Karpas-422 (cell line): Measurements from ENCODE around the gene PRKX. TPM values are rescaled to one million over a fixed set of nuclear protein-coding genes. Genes with fewer than 3 reads are reported as not detected.
A peak's percentile ranks its signal among the peaks of the same experiment; 100 is the strongest.
"Not testable (repeated sequence)": the region's sequence is repeated elsewhere in the genome, so short reads cannot be mapped to it uniquely, and the experiment has no call there.

ENCODE experiments used
- DNase-seq: peaks from one replicate; pipeline ENCODE4 v3.0.0-alpha.2; 2015
- H2AFZ ChIP-seq: fragments of 200-600 bp; sonication (generic); 2 replicates; pipeline ENCODE4 v1.6.1; 2014; ENCODE audit warnings: antibody characterized with exemption, low read length, mixed read lengths
- H3K27ac ChIP-seq: fragments of 200-600 bp; sonication (generic); 2 replicates; pipeline ENCODE4 v1.5.1; 2014; ENCODE audit warnings: mild to moderate bottlenecking, low read length, moderate library complexity
- H3K27me3 ChIP-seq: fragments of 200-600 bp; sonication (generic); 2 replicates; pipeline ENCODE4 v1.6.1; 2014; ENCODE audit warnings: low read length, mixed read lengths
- H3K36me3 ChIP-seq: fragments of 200-600 bp; sonication (generic); 2 replicates; pipeline ENCODE4 v1.6.1; 2014; ENCODE audit warnings: low read length, mixed read lengths; ENCODE audit not compliant: insufficient read depth
- H3K4me1 ChIP-seq: fragments of 200-600 bp; sonication (generic); 2 replicates; pipeline ENCODE4 v1.6.1; 2014; ENCODE audit warnings: mild to moderate bottlenecking, low read length, mixed read lengths
- H3K4me2 ChIP-seq: fragments of 200-600 bp; sonication (generic); 2 replicates; pipeline ENCODE4 v1.6.1; 2014; ENCODE audit warnings: low read length, low read depth, mild to moderate bottlenecking; ENCODE audit not compliant: poor library complexity, severe bottlenecking
- H3K4me3 ChIP-seq: fragments of 200-600 bp; sonication (generic); 2 replicates; pipeline ENCODE4 v1.5.1; 2014; ENCODE audit warnings: mild to moderate bottlenecking, antibody characterized with exemption, low read length, mixed read lengths
- H3K79me2 ChIP-seq: fragments of 200-600 bp; sonication (generic); 2 replicates; pipeline ENCODE4 v1.6.1; 2014; ENCODE audit warnings: mild to moderate bottlenecking, low read length, mixed read lengths
- H3K9ac ChIP-seq: fragments of 200-600 bp; sonication (generic); 2 replicates; pipeline ENCODE4 v1.6.0; 2014; ENCODE audit warnings: low read length
- H3K9me2 ChIP-seq: fragments of 200-600 bp; sonication (generic), shearing (Covaris generic); replicated peaks from 2 replicates; pipeline ENCODE4 v1.6.0; 2014; ENCODE audit warnings: mild to moderate bottlenecking, low read length, moderate library complexity; ENCODE audit not compliant: insufficient read depth
- H3K9me3 ChIP-seq: fragments of 300-700, 200-600 bp; sonication (generic); 2 replicates; pipeline ENCODE4 v1.6.1; 2014; ENCODE audit warnings: low read length, mixed read lengths
- H4K20me1 ChIP-seq: fragments of 200-600 bp; sonication (generic); 2 replicates; pipeline ENCODE4 v1.6.1; 2014; ENCODE audit warnings: mild to moderate bottlenecking, antibody characterized with exemption, low read length, low read depth; ENCODE audit not compliant: insufficient read depth
- total RNA-seq: library from RNA; depleted of rRNA; stranded (reverse); fragments of >200 nt; shearing (Covaris generic); gene quantifications from 2 replicates; pipeline ENCODE4 v1.2.3, GENCODE V29; 2014; ENCODE audit warnings: low replicate concordance

PRKX gene
- total RNA-seq, 1 experiment from 2014 or later, result 18.2 TPM

DNA sequence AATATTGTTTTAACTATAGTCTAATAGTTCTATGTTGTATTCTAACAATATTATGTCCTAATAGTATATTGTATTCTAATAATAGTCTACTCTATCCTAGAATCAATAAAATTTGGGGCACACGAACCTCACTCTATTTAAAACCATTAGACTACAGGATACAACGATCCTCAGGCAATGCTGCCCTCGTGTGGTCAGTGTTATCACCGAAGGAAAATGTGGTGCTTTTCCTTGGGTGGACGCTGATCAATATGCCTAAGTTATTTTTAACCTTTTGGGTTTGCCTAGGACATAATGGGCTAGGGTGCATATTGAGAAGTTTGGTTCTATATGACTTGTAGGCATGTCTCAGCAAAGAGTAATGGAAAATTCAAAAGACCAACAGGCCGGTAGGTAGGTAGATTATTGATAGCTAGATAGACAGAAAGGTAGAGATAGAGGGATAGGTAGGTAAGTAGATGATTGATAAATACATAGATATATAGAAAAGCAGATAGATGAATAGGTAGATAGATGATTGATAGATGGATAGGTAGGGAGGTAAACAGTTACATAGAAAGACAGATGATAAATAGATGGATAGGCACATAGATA lies 75.1 kb downstream of the PRKX start:
- no peaks in the 10 kb centered on the region for H3K27me3 ChIP-seq
- no peak overlapping the region for H3K4me3 ChIP-seq
- H3K36me3 ChIP-seq, result no peaks in the 10 kb centered on the region
- H3K4me1 ChIP-seq, result peaks cover 10% of the 10 kb centered on the region
- no peaks in the 10 kb centered on the region for H3K79me2 ChIP-seq
- H3K4me2 ChIP-seq, result no peak overlapping the region
- peak; percentile 84 for DNase-seq
- no peaks in the 10 kb centered on the region for H4K20me1 ChIP-seq
- H3K9me2 ChIP-seq, result no peaks in the 10 kb centered on the region
- no peak overlapping the region for H3K9ac ChIP-seq
- H3K27ac ChIP-seq, result no peak overlapping the region
- no peak overlapping the region for H2AFZ ChIP-seq
- H3K9me3 ChIP-seq, result no peaks in the 10 kb centered on the region

DNA sequence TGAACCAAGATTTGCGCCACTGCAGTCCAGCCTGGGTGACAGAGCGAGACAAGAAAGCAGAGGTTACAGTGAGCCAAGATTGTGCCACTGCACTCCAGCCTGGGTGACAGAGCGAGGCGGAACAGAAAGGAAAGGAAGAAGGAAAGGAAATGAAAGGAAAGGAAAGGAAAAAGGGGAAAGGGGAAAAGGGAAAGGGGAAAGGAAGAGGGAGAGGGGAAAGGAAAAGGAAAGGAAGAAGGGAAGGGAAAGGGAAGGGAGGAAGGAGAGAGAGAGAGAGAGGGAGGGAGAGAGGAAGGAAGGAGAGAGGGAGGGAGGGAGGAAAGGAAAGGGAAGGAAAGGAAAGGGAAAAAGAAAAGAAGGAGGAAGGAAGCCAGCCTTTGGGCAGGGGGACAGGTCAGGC lies 76.6 kb downstream of the PRKX start:
- no peak for DNase-seq
- Histone ChIP-seq H3K27me3 (no peaks in the 10 kb centered on the region), H3K4me2 (no peak overlapping the region), H3K4me3 (no peak overlapping the region), H3K9me3 (no peaks in the 10 kb centered on the region), H4K20me1 (no peaks in the 10 kb centered on the region), H3K9ac (no peak overlapping the region), H3K79me2 (no peaks in the 10 kb centered on the region), H3K27ac (no peak overlapping the region), H3K9me2 (no peaks in the 10 kb centered on the region), H3K4me1 (peaks cover 11% of the 10 kb centered on the region), H2AFZ (no peak overlapping the region), H3K36me3 (no peaks in the 10 kb centered on the region)

DNA sequence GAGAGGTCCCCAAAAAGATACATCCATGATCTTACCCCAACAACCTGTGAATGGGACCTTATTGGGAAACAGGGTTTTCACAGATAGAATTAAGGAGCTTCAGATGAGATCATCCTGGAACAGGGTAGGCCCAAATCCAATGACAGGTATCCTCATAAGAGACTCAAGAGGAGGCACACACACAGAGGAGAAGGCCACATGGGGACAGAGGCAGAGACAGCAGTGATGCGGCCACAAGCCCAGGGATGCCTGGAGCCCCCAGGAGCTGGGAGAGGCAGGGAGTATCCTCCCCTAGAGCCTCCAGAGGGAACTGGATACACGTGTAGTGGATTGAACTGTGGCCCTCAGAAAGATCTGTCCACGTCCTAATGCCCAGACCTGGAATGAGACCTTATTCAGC lies 82.3 kb downstream of the PRKX start:
- H3K4me1 ChIP-seq, result peaks cover 11% of the 10 kb centered on the region
- H3K4me2 ChIP-seq, result no peak overlapping the region
- H3K27ac ChIP-seq, result no peak overlapping the region
- H3K79me2 ChIP-seq, result no peaks in the 10 kb centered on the region
- no peaks in the 10 kb centered on the region for H3K9me2 ChIP-seq
- no peaks in the 10 kb centered on the region for H3K9me3 ChIP-seq
- DNase-seq, result no peak
- no peaks in the 10 kb centered on the region for H3K36me3 ChIP-seq
- H3K4me3 ChIP-seq, result no peak overlapping the region
- no peaks in the 10 kb centered on the region for H3K27me3 ChIP-seq
- no peak overlapping the region for H3K9ac ChIP-seq
- no peaks in the 10 kb centered on the region for H4K20me1 ChIP-seq
- no peak overlapping the region for H2AFZ ChIP-seq

DNA sequence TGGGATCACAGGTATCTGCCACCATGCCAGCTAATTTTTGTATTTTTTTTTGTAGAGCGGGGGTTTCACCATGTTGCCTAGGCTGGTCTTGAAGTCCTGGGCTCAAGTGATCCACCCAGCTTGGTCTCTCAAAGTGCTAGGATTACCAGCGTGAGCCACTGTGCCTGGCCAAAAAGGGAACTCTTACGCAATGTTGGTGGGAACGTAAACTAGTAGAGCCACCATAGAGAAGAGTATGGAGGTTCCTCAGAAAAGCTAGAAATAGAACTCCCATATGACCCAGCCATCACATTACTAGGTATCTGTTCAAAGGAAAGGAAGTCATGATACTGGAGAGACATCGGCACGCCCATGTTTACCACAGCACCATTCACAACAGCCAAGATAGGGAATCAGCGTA lies 85.9 kb downstream of the PRKX start:
- no peak overlapping the region for H3K27ac ChIP-seq
- H3K9me2 ChIP-seq, result no peaks in the 10 kb centered on the region
- no peaks in the 10 kb centered on the region for H3K79me2 ChIP-seq
- no peaks in the 10 kb centered on the region for H3K27me3 ChIP-seq
- H3K9me3 ChIP-seq, result no peaks in the 10 kb centered on the region
- H3K36me3 ChIP-seq, result no peaks in the 10 kb centered on the region
- no peak overlapping the region for H3K9ac ChIP-seq
- no peaks in the 10 kb centered on the region for H3K4me1 ChIP-seq
- no peaks in the 10 kb centered on the region for H4K20me1 ChIP-seq
- H2AFZ ChIP-seq, result no peak overlapping the region
- no peak overlapping the region for H3K4me3 ChIP-seq
- H3K4me2 ChIP-seq, result no peak overlapping the region
- no peak for DNase-seq

DNA sequence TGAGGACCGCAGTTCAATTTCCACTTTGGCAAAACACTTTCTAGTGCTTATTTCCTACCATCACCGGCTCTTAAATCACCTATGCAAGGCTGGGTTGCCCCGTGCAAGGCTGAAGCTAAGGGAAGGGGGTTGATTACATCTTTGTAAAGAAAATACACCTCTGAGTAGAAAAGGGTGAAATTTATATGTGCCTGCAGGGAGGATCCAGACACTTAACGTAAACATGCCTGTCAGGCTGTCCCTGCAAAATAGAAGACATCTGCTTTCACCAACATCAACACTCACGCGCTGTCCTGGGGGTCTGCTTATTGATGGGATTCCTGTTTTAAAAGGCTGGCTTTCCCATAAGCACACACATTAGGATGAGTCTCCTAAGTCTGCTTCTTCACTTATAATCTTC lies 92.0 kb downstream of the PRKX start:
- Histone ChIP-seq H3K9me2 (no peaks in the 10 kb centered on the region), H2AFZ (no peak overlapping the region), H3K27ac (no peak overlapping the region), H3K4me3 (no peak overlapping the region), H3K79me2 (no peaks in the 10 kb centered on the region), H3K9ac (no peak overlapping the region), H3K27me3 (no peaks in the 10 kb centered on the region), H3K4me2 (no peak overlapping the region), H3K36me3 (no peaks in the 10 kb centered on the region), H3K4me1 (no peaks in the 10 kb centered on the region), H4K20me1 (no peaks in the 10 kb centered on the region), H3K9me3 (no peaks in the 10 kb centered on the region)
- no peak for DNase-seq

DNA sequence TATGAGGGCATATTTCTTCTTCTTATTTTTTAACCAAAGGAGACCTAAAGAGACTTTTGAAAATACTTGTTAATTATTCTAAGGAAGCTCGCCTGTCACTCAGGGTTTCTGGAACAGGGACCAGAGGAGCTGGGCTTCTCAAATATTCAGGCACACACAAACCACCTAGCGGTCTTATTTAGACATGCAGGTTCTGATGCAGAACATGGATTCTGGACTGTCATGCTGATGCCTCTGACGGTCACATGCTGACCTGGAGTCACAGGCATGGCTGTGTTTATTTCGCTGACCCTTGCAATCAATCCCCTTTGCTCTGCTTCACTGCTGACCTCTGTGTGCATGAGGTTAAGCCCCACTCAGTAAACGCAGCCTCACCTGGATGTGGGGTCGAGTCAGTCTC lies 101.7 kb downstream of the PRKX start:
- H3K9ac ChIP-seq, H3K36me3 ChIP-seq, H2AFZ ChIP-seq: not testable (repeated sequence)

DNA sequence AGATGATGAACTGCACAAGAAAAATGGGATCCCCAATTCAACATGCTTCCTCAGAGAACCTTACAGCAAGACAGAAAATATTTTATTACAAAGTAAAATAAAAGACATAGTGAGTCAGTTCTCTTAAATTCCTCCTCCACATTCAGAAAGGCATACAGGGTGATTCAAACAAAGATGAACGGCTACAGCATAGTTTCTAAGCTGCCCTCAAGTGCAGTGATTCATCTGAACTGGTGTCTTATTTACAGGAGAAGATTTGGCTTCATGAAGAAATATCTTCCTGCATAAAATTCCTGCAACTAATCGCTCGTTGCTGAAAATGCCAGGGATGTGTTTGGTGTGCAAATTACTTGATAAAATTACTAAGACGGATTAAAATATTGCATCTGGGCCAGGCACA lies 103.6 kb downstream of the PRKX start:
- Histone ChIP-seq H3K9me3 (no peaks in the 10 kb centered on the region), H2AFZ (no peak overlapping the region), H3K9me2 (no peaks in the 10 kb centered on the region), H3K27ac (no peak overlapping the region), H3K9ac (no peak overlapping the region), H3K4me1 (no peaks in the 10 kb centered on the region), H3K4me2 (no peak overlapping the region), H3K36me3 (no peaks in the 10 kb centered on the region), H3K79me2 (no peaks in the 10 kb centered on the region), H3K27me3 (no peaks in the 10 kb centered on the region), H3K4me3 (no peak overlapping the region), H4K20me1 (no peaks in the 10 kb centered on the region)
- DNase-seq, result no peak

More for the DNA sequence above, 101.7 kb downstream of the PRKX start:
- H3K4me3 ChIP-seq, H3K4me1 ChIP-seq, H3K79me2 ChIP-seq, DNase-seq, H3K27ac ChIP-seq, H3K9me2 ChIP-seq, H3K9me3 ChIP-seq, H3K4me2 ChIP-seq, H3K27me3 ChIP-seq, H4K20me1 ChIP-seq: not testable (repeated sequence)

DNA sequence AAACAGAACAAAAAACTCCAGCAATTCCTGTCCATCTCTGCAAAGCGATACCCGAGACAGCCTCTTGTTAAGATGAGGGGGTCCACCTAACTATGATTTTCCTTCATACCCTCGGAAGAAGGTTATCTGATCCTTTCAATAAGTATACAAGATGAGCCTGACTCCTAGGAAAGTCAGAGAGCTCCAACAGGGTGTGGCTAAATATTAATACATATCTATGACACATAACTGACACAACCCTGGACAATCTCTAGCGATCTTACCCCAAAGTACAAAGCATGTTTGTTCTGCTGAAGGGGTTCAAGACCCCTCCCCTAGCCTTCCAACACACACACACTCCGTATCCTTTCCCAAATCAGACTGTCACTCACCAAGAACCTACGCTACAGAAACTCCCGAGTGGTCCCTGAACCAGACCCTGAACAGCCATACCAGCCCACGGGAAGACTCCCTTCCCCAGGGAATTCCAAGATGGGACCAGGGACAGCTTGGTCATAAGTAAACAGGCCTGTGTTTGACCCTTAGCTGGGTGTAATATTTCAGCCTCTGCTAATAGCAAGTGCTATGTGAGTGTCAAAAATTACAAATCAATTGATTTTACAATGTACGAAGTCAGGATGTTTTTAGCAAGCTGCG lies 110.3 kb downstream of the PRKX start:
- Histone ChIP-seq H3K4me3 (no peak overlapping the region), H3K4me2 (no peak overlapping the region), H3K9ac (no peak overlapping the region), H3K9me3 (no peaks in the 10 kb centered on the region), H3K9me2 (no peaks in the 10 kb centered on the region), H4K20me1 (no peaks in the 10 kb centered on the region), H2AFZ (no peak overlapping the region), H3K27me3 (no peaks in the 10 kb centered on the region), H3K79me2 (no peaks in the 10 kb centered on the region), H3K36me3 (no peaks in the 10 kb centered on the region), H3K4me1 (no peaks in the 10 kb centered on the region), H3K27ac (no peak overlapping the region)
- DNase-seq, result no peak
